Ovary (tissue), 9 donors: ENCODE measurements around the gene TIGAR. TPM values are rescaled to one million over a fixed set of nuclear protein-coding genes. Genes with fewer than 3 reads are reported as not detected.
A peak's percentile ranks its signal among the peaks of the same experiment; 100 is the strongest.

ENCODE experiments used
- DNase-seq, 5 donors: peaks; one replicate each; pipeline ENCODE4 v3.0.0-alpha.2; 2019 to 2020
- H3K27ac ChIP-seq, 2 donors: fragments of 200-600 bp; one replicate each; pipeline versions ENCODE4 v1.5.1 to v1.8.0; 2019 to 2022
- H3K27me3 ChIP-seq: fragments of 200-600 bp; one replicate; pipeline ENCODE4 v1.8.0; 2022
- H3K36me3 ChIP-seq: fragments of 200-600 bp; sonication (generic); one replicate; pipeline ENCODE4 v1.5.1; 2019
- H3K4me1 ChIP-seq: one replicate; pipeline ENCODE4 v1.8.1; 2013; ENCODE audit warnings: mild to moderate bottlenecking, moderate library complexity; ENCODE audit not compliant: insufficient read depth
- H3K4me3 ChIP-seq: fragments of 200-600 bp; sonication (generic); one replicate; pipeline ENCODE4 v1.5.1; 2017
- H3K9me3 ChIP-seq, 2 donors: fragments of 200-600 bp in 1 of 2; sonication (generic) in 1 of 2; one replicate each; pipeline versions ENCODE4 v1.5.1 to v1.8.1; 2013 to 2019; ENCODE audit warnings: mild to moderate bottlenecking in 1 of 2, moderate library complexity in 1 of 2
- CTCF ChIP-seq, 3 donors: fragments of 450-650 bp in 2 of 3; fragments of 200-600 bp in 1 of 3; IDR thresholded peaks; one replicate each; pipeline versions ENCODE4 v1.5.1 to v1.8.0; 2016 to 2022; ENCODE audit warnings: antibody characterized with exemption in 3 of 3, mild to moderate bottlenecking in 1 of 3
- EP300 ChIP-seq: sonication (generic); formaldehyde crosslinking; IDR thresholded peaks from one replicate; pipeline ENCODE4 v1.6.1; 2017; ENCODE audit warnings: antibody characterized with exemption
- POLR2A ChIP-seq: fragments of 450-650 bp; IDR thresholded peaks from one replicate; pipeline ENCODE4 v1.6.1; 2017; ENCODE audit warnings: antibody characterized with exemption, mild to moderate bottlenecking, moderate library complexity
- WGBS, 3 donors: extraction: QIAGEN DNeasy Blood & Tissue Kit in 1 of 3; methylation state at CpG; one replicate each; pipeline versions ENCODE4 v1.1.5 to v1.1.7; 2013 to 2017; 5-methylcytosine and 5-hydroxymethylcytosine counted together
- intact Hi-C, 4 donors: fragments of 100-400 bp; cut with DNase I; formaldehyde crosslinking; loops; one replicate each; pipeline versions ENCODE4 v1.11.0 to v1.15.1; 2022 to 2023
- polyA plus RNA-seq, 2 donors: library from polyadenylated mRNA; stranded (reverse); fragments of 200-250 nt in 1 of 2; fragments of 350-450 nt in 1 of 2; fragmentation: Illumina TruSeq in 1 of 2; extraction: RNeasy Lipid Tissue Mini Kit (QIAGEN cat#74804) in 1 of 2; gene quantifications; one replicate each; pipeline ENCODE4 v1.2.3, GENCODE V29; 2013 to 2014
- total RNA-seq, 7 donors: library from RNA; depleted of rRNA in 2 of 7; stranded (reverse); fragments of >200 nt in 2 of 7; fragmentation: NEBNext Ultra II Directional in 3 of 7; extraction: Animal tissue kit (Norgen Biotek cat#: 25700) in 3 of 7; gene quantifications; one replicate each; pipeline versions ENCODE4 v1.1.0 to v1.2.4, GENCODE V29; 2016 to 2023
- donor health status: DM: no; HTN: no; CAD: no; lungs with moderate emphysema.
- donor health status: DM: no; HTN: no; CAD: no.
- donor health status: Bipolar disorder and iron deficiency.
- donor health status: DM: yes; HTN: yes; CAD: no.
- donor health status: DM: no; HTN: no; CAD: no.
- donor health status: DM: yes; HTN: yes; CAD: no.

TIGAR gene
- total and polyA plus RNA-seq, 9 donors, result 0.36 to 10.3 (median 4.1) TPM

GRCh38 chr12:4307593-4308333 lies 13.2 kb upstream of the TIGAR start:
- peak overlapping the region in 1 of 2 donors; percentile 49 for H3K27ac ChIP-seq
- TF ChIP-seq CTCF (IDR thresholded peaks at IDR 0.05) (peak; percentile 23 to 53 (median 48)), EP300 (no peak)
- no peaks in the 10 kb centered on the region for H3K27me3 ChIP-seq
- no peak overlapping the region for H3K4me3 ChIP-seq
- no peaks in the 10 kb centered on the region for H3K36me3 ChIP-seq
- intact Hi-C loops, result no loop called here
- no peaks in the 10 kb centered on the region for H3K4me1 ChIP-seq
- H3K9me3 ChIP-seq, result no peaks in the 10 kb centered on the region
- DNase-seq, result peak; percentile 51 to 65 (median 62)
- WGBS, 3 donors, result 5 to 12% (median 11%) methylated on average over 25 of the region's 25 CpGs

- Histone ChIP-seq H3K9me3 (no peaks in the 10 kb centered on the region), H3K27ac (no peak overlapping the region), H3K27me3 (no peaks in the 10 kb centered on the region), H3K36me3 (no peaks in the 10 kb centered on the region), H3K4me3 (no peak overlapping the region), H3K4me1 (no peaks in the 10 kb centered on the region)
- 72 to 78% (median 72%) methylated on average over 14 of the region's 14 CpGs for WGBS, 3 donors
- intact Hi-C loops, result no loop called here
- TF ChIP-seq CTCF (IDR thresholded peaks at IDR 0.05), result no peak
- TF ChIP-seq EP300, result no peak
- TF ChIP-seq POLR2A, result no peak
- no peak for DNase-seq
Observed at GRCh38 chr12:4308334-4308950, 12.6 kb upstream of the TIGAR start.

GRCh38 chr12:4311776-4312175 lies 9.2 kb upstream of the TIGAR start:
- no peaks in the 10 kb centered on the region for H3K9me3 ChIP-seq
- TF ChIP-seq CTCF (IDR thresholded peaks at IDR 0.05), result no peak
- no peak for TF ChIP-seq EP300
- no peak for TF ChIP-seq POLR2A
- H3K27ac ChIP-seq, result no peak overlapping the region
- H3K4me3 ChIP-seq, result no peak overlapping the region
- H3K27me3 ChIP-seq, result no peaks in the 10 kb centered on the region
- WGBS, 3 donors, result 91 to 94% (median 92%) methylated on average over 5 of the region's 5 CpGs
- DNase-seq, result no peak
- intact Hi-C loops, result no loop called here
- no peaks in the 10 kb centered on the region for H3K4me1 ChIP-seq
- H3K36me3 ChIP-seq, result no peaks in the 10 kb centered on the region

GRCh38 chr12:4312251-4312650 lies 8.8 kb upstream of the TIGAR start:
- DNase-seq, result no peak
- intact Hi-C loops, result no loop called here
- Histone ChIP-seq H3K4me3 (no peak overlapping the region), H3K9me3 (no peaks in the 10 kb centered on the region), H3K27me3 (no peaks in the 10 kb centered on the region), H3K27ac (no peak overlapping the region), H3K4me1 (no peaks in the 10 kb centered on the region), H3K36me3 (no peaks in the 10 kb centered on the region)
- WGBS, 3 donors, result 90 to 96% (median 91%) methylated on average over 2 of the region's 2 CpGs
- TF ChIP-seq POLR2A (no peak), CTCF (IDR thresholded peaks at IDR 0.05) (no peak), EP300 (no peak)
